Brain microvascular endothelial cell (primary cell): Measurements from ENCODE around the gene SSBP3.

ENCODE experiments used
- DNase-seq: peaks from one replicate; pipeline ENCODE4 v3.0.0-alpha.2; 2020
- H3K27ac ChIP-seq: fragments of 250-450 bp; sonication (Bioruptor Pico); 2 replicates; pipeline ENCODE4 v1.5.1; 2020; ENCODE audit warnings: mild to moderate bottlenecking, moderate library complexity
- H3K27me3 ChIP-seq: fragments of 250-450 bp; sonication (Bioruptor Pico); replicated peaks from 2 replicates; pipeline ENCODE4 v1.5.1; 2020; ENCODE audit warnings: mild to moderate bottlenecking
- H3K36me3 ChIP-seq: fragments of 250-450 bp; sonication (Bioruptor Pico); replicated peaks from 2 replicates; pipeline ENCODE4 v1.5.1; 2020; ENCODE audit warnings: mild to moderate bottlenecking
- H3K4me3 ChIP-seq: 2 replicates; pipeline ENCODE4 v1.5.1; 2011; ENCODE audit warnings: low read depth, mild to moderate bottlenecking, control low read depth, low read length, moderate library complexity
- in situ Hi-C: cut with HindIII; loops from 2 replicates; pipeline ENCODE4 v1.10.0; 2017; ENCODE audit warnings: low sequenced_read_pairs, low pct_ligation_motif_present
- TF ChIP-seq, protein P1 (sequence below): IDR thresholded peaks from 2 replicates; pipeline ENCODE4 v1.5.1; 2011; ENCODE audit warnings: low read depth, mild to moderate bottlenecking, moderate library complexity, low read length, control low read depth, inconsistent platforms; ENCODE audit errors: missing control alignments

The SSBP3 gene

DNA sequence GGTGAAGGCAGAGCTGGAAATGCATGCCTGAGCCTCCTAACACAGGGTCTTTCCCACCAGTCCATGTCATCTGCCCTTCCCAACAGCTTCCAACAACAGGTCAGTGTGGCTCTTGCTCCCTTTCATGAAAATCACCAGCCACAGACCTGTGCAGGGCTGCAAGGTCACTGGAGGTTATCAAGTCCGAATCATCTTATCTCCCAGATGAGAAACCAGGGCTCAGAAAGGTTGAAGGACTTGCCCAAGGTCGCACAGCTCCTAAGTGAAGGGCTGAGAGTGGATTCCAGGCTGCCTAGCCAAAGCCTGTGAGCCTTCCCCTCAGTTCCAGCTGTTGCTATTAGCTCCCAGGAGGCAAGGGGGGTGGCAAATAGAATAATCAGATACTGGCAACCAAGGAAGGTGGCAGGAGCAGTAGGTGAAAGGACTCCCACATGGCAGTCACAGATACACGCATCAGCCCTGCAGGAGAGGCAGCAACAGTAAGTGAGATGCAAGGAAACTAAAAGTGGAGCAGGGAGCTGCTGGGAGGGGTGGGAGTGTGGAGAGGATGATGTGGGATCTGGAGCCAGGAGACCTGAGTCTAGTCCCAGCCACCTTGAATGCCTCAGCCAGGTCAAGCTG, 74.2 kb downstream of the SSBP3 start:
- no peak for DNase-seq
- no peak overlapping the region for H3K27ac ChIP-seq
- no peaks in the 10 kb centered on the region for H3K36me3 ChIP-seq
- TF ChIP-seq, protein P1, sequence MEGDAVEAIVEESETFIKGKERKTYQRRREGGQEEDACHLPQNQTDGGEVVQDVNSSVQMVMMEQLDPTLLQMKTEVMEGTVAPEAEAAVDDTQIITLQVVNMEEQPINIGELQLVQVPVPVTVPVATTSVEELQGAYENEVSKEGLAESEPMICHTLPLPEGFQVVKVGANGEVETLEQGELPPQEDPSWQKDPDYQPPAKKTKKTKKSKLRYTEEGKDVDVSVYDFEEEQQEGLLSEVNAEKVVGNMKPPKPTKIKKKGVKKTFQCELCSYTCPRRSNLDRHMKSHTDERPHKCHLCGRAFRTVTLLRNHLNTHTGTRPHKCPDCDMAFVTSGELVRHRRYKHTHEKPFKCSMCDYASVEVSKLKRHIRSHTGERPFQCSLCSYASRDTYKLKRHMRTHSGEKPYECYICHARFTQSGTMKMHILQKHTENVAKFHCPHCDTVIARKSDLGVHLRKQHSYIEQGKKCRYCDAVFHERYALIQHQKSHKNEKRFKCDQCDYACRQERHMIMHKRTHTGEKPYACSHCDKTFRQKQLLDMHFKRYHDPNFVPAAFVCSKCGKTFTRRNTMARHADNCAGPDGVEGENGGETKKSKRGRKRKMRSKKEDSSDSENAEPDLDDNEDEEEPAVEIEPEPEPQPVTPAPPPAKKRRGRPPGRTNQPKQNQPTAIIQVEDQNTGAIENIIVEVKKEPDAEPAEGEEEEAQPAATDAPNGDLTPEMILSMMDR = no peak
- no peak overlapping the region for H3K4me3 ChIP-seq
- in situ Hi-C loops = no loop called here
- H3K27me3 ChIP-seq = no peaks in the 10 kb centered on the region

DNA sequence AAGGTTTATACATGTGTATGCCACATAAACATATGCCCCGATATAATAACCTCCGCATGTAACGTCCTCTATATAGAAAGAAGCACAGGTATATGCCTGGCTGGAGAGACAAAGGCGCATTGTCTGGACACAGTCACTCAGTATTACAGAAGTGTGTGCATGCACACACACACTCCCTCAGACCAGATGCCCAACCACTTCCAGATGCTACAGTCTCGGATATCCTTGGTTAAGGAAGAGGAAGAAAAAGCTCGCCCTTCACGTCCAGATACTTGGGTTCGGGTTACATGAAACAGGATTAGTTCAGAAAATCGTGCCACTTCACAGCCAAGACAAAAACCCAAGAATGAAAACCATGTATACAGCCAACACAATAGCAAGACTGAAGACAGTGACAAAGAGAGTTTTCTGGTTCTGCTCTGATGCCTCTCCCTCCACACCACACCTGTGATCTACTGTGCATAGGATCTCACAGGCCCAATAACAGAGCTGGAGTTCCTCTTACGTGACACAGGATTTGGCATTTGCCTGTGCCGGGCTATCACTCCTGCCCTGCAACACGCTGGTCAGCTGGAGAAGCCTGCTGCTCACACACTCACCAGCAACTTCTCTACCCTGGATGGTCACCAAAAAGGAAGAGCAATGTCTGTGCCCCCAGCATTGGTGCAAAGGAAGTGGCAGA, 75.0 kb downstream of the SSBP3 start:
- H3K27me3 ChIP-seq = no peaks in the 10 kb centered on the region
- no peak for DNase-seq
- TF ChIP-seq, protein P1 = no peak
- in situ Hi-C loops = no loop called here
- H3K4me3 ChIP-seq = no peak overlapping the region
- no peaks in the 10 kb centered on the region for H3K36me3 ChIP-seq
- no peak overlapping the region for H3K27ac ChIP-seq

DNA sequence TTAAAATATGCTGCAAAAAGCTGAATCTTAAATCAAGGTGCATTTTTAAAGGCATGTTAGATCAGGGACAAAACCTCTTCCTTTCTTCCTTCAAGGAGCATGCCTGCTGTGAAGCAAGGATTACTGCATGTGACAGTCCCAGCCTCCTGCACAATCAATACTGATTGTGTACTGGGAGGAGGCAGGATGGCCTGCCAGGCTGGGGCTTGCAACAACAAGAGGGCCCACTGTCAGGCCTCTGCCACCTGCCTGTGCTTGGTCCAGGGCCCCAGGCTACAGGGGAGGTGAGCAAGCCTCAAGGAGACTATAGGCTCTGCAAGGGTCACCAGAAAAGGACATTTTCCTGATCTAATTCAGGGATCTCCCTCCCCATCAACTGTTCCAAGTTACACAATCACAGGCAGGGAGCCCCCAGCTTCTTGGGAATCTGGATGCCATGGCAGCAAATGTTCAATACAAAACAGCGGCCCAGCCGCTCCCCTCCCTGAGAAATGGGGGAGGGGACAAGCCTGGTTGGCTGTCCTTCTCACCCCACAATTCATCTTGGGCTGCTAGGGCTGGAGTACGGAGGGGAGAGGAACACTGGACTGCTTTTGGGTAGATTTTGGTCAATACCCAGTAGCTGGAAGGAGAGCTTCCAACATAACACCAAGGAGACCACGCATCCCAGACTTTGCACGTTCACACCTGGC, 76.7 kb downstream of the SSBP3 start:
- DNase-seq = no peak
- in situ Hi-C loops = no loop called here
- TF ChIP-seq, protein P1 = no peak
- Histone ChIP-seq H3K27me3 (no peaks in the 10 kb centered on the region), H3K4me3 (no peak overlapping the region), H3K27ac (no peak overlapping the region), H3K36me3 (no peaks in the 10 kb centered on the region)

DNA sequence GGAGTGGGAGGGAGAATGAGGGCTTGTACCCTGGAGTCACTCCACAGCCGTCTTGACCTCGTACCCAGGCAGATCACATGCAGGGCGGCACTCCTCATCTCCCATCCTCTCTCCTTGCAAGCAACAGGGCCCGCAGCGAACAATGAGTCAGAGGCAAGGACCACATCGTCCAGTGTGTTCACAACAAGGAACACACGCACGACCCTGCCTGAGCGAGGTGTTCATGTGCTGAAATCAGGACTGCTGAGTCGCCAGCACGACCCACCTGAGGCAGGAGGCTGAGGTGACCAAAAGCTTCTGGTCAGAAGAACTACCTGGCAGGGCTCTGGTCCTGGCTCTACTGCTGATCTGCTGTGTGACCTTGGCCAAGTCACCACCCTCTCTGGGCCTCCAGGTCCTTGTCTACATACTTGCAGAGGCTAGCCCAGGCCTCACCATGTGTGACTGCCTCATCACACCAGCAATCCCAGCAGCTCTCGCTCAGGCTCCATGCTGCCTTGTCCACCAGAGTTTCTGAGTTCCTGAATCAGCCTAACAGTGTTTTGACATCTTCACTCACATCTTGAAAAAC, 78.0 kb downstream of the SSBP3 start:
- no peak overlapping the region for H3K4me3 ChIP-seq

DNA sequence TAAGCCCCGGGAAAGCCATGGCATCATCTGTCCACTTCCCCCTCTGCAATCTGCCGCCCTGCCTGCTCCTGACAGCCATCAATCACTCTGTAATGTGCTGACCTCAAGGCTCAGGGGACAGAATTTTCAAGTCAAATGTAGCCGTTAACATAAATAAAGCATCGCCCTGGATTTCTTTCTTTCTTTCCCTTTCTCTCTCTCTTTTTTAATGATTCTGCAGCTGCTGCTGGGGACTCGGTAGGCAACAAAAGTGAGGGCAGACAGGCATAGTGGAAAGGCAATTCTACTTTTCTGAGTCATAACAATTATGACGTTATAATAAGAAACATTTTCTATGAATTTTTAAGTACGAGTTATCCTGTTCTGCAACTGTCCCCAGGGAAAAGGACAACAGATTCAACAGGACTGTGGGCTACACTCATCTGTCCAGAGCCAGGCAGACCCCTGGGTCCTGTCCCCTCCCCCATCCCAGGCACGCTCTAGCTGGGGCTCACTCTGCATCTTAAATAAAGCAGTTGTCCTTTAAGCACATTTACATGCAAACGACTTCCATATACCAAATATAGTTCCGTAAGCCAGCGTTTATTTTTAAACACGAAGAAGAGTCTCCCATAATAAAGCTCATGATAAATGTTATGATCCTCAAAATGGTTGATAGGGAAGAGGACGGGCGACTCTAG, 78.7 kb downstream of the SSBP3 start:
- Histone ChIP-seq H3K27ac (peak overlapping the region; percentile 48), H3K27me3 (no peaks in the 10 kb centered on the region), H3K36me3 (no peaks in the 10 kb centered on the region), H3K4me3 (no peak overlapping the region)
- in situ Hi-C loops = no loop called here
- peak; percentile 18 for DNase-seq
- TF ChIP-seq, protein P1 = no peak

More for the DNA sequence above, 78.0 kb downstream of the SSBP3 start:
- TF ChIP-seq, protein P1 = no peak
- DNase-seq = peak; percentile 63
- H3K36me3 ChIP-seq = no peaks in the 10 kb centered on the region
- H3K27me3 ChIP-seq = no peaks in the 10 kb centered on the region
- in situ Hi-C loops = no loop called here
- peak overlapping the region; percentile 48 for H3K27ac ChIP-seq
